Uterus (tissue), 4 donors: ENCODE data around the gene EIF3L. TPM values are rescaled to one million over a fixed set of nuclear protein-coding genes. Genes with fewer than 3 reads are reported as not detected.
"Not testable (repeated sequence)": the region's sequence is repeated elsewhere in the genome, so short reads cannot be mapped to it uniquely, and the experiment has no call there.

ENCODE experiments used
- DNase-seq, 2 donors: peaks; one replicate each; pipeline ENCODE4 v3.0.0-alpha.2; 2019 to 2020
- H3K27ac ChIP-seq, 2 donors: fragments of 200-600 bp; sonication (generic); 1 replicate in 1 of 2; 2 replicates in 1 of 2; pipeline ENCODE4 v1.5.1; 2016 to 2018
- H3K27me3 ChIP-seq, 2 donors: fragments of 200-600 bp; sonication (generic); one replicate each; pipeline ENCODE4 v1.5.1; 2018 to 2019; ENCODE audit warnings: control low read depth in 1 of 2
- H3K36me3 ChIP-seq, 2 donors: fragments of 200-600 bp; sonication (generic); one replicate each; pipeline ENCODE4 v1.5.1; 2019; ENCODE audit warnings: control low read depth in 1 of 2
- H3K4me1 ChIP-seq, 2 donors: fragments of 200-600 bp; sonication (generic); one replicate each; pipeline ENCODE4 v1.5.1; 2018 to 2019; ENCODE audit warnings: control low read depth in 1 of 2
- H3K4me3 ChIP-seq, 2 donors: fragments of 200-600 bp; sonication (generic); 1 replicate in 1 of 2; 2 replicates in 1 of 2; pipeline ENCODE4 v1.5.1; 2018 to 2019; ENCODE audit warnings: mild to moderate bottlenecking in 1 of 2
- H3K9me3 ChIP-seq, 2 donors: fragments of 200-600 bp; sonication (generic); one replicate each; pipeline ENCODE4 v1.5.1; 2019; ENCODE audit warnings: control low read depth in 1 of 2
- CTCF ChIP-seq, 4 experiments: fragments of 200-600 bp in 2 of 4; fragments of 450-650 bp in 2 of 4; sonication (generic) in 2 of 4; IDR thresholded peaks; one replicate each; pipeline ENCODE4 v1.5.1; 2016 to 2019; ENCODE audit warnings: antibody characterized with exemption in 4 of 4, mild to moderate bottlenecking in 2 of 4, moderate library complexity in 1 of 4
- POLR2A ChIP-seq, 2 donors: fragments of 450-650 bp; IDR thresholded peaks; one replicate each; pipeline ENCODE4 v1.6.1; 2016; ENCODE audit warnings: antibody characterized with exemption in 2 of 2, mild to moderate bottlenecking in 1 of 2, moderate library complexity in 1 of 2
- intact Hi-C: fragments of 100-400 bp; cut with DNase I; formaldehyde crosslinking; loops from one replicate; pipeline ENCODE4 v1.15.1; 2023; ENCODE audit warnings: low total_unique reads
- total RNA-seq, 4 donors: library from RNA; depleted of rRNA in 3 of 4; stranded (reverse); fragments of >200 nt in 3 of 4; gene quantifications; one replicate each; pipeline versions ENCODE4 v1.1.0 to v1.2.4, GENCODE V29; 2014 to 2023
- donor health status: DM: yes; HTN: yes; CAD: no.

EIF3L gene
- total RNA-seq, result 100 to 1,000 TPM; 290 to 559 (median 413) TPM

GRCh38 chr22:37849089-37849751 is at the start of gene EIF3L:
Gene EIF3L, plus strand, starts transcription at chr22:37849419. Its CDS starts 31 bp downstream, at chr22:37849450.
- Histone ChIP-seq H3K27me3 (no peaks in the 10 kb centered on the region), H3K4me3 (peak within 1 kb of the TSS; percentile 64 to 92), H3K4me1 (peaks cover 0 to 6% of the 10 kb centered on the region in 2 donors), H3K9me3 (no peaks in the 10 kb centered on the region), H3K27ac (peak within 1 kb of the TSS; percentile 84 to 87), H3K36me3 (no peaks in the 10 kb centered on the region)
- intact Hi-C loops, result no loop called here
- peak; percentile 73 to 86 for TF ChIP-seq POLR2A (IDR thresholded peaks at IDR 0.05)
- peak in 1 of 4 experiments; percentile 22 for TF ChIP-seq CTCF (IDR thresholded peaks at IDR 0.05)
- peak; percentile 86 to 88 for DNase-seq

- H3K27ac ChIP-seq, H3K27me3 ChIP-seq, DNase-seq, H3K36me3 ChIP-seq, H3K4me1 ChIP-seq, H3K4me3 ChIP-seq, H3K9me3 ChIP-seq: not testable (repeated sequence)
- intact Hi-C loops, result loop anchor here (10.0 kb wide), 1 partner anchor 155 kb away; no protein-coding TSS in a partner anchor
These were observed 49.2 kb upstream of the EIF3L start for GRCh38 chr22:37799979-37800378.

GRCh38 chr22:37801946-37802309 is 47.3 kb upstream of the EIF3L start:
- peak overlapping the region; percentile 51 to 66 for H3K4me3 ChIP-seq
- intact Hi-C loops, result no loop called here
- TF ChIP-seq CTCF (IDR thresholded peaks at IDR 0.05) (no peak), POLR2A (IDR thresholded peaks at IDR 0.05) (no peak)
- H3K4me1 ChIP-seq, result no peaks in the 10 kb centered on the region
- no peaks in the 10 kb centered on the region for H3K9me3 ChIP-seq
- no peak for DNase-seq
- no peaks in the 10 kb centered on the region for H3K27me3 ChIP-seq
- peak overlapping the region in 1 of 2 donors; percentile 54 for H3K27ac ChIP-seq
- no peaks in the 10 kb centered on the region for H3K36me3 ChIP-seq

- Histone ChIP-seq H3K4me1 (no peaks in the 10 kb centered on the region), H3K4me3 (peak overlapping the region; percentile 51 to 66), H3K27ac (peak overlapping the region; percentile 20 to 54), H3K9me3 (no peaks in the 10 kb centered on the region), H3K36me3 (no peaks in the 10 kb centered on the region), H3K27me3 (no peaks in the 10 kb centered on the region)
- peak in 1 of 2 donors; percentile 59 for DNase-seq
- peak in 1 of 4 experiments; percentile 15 for TF ChIP-seq CTCF (IDR thresholded peaks at IDR 0.05)
- TF ChIP-seq POLR2A (IDR thresholded peaks at IDR 0.05), result peak in 1 of 2 donors; percentile 45
- intact Hi-C loops, result no loop called here
These were observed 46.7 kb upstream of the EIF3L start for GRCh38 chr22:37802310-37803194.

- no peak for DNase-seq
- Histone ChIP-seq H3K27me3 (no peaks in the 10 kb centered on the region), H3K4me3 (peak overlapping the region in 1 of 2 donors; percentile 66), H3K4me1 (peaks cover 0 to under 1% of the 10 kb centered on the region in 2 donors), H3K9me3 (no peaks in the 10 kb centered on the region), H3K27ac (peak overlapping the region; percentile 7 to 85), H3K36me3 (no peaks in the 10 kb centered on the region)
- intact Hi-C loops, result no loop called here
- no peak for TF ChIP-seq POLR2A (IDR thresholded peaks at IDR 0.05)
- TF ChIP-seq CTCF (IDR thresholded peaks at IDR 0.05), result no peak
These were observed 46.0 kb upstream of the EIF3L start for GRCh38 chr22:37803195-37803638.
